Motor neuron (in vitro differentiated cells): ENCODE results near the gene CCNB1IP1. TPM values are rescaled to one million over a fixed set of nuclear protein-coding genes. Genes with fewer than 3 reads are reported as not detected.
A peak's percentile ranks its signal among the peaks of the same experiment; 100 is the strongest.
"Not testable (repeated sequence)": the region's sequence is repeated elsewhere in the genome, so short reads cannot be mapped to it uniquely, and the experiment has no call there.

Source experiments
- ATAC-seq, 8 experiments: fragments of 200-7000 bp; cut with Tn5 transposase; replicated peaks in 6 of 8; 2 replicates each; pipeline ENCODE4 v1.8.0; 2021; ENCODE audit warnings: mild to moderate bottlenecking in 8 of 8, moderate library complexity in 8 of 8
- H3K27ac ChIP-seq, 2 donors: fragments of 250-450 bp; sonication (Bioruptor Pico); 2 replicates each; pipeline ENCODE4 v1.9.0; 2021; ENCODE audit warnings: antibody characterized with exemption in 2 of 2, mild to moderate bottlenecking in 2 of 2, moderate library complexity in 1 of 2
- H3K4me1 ChIP-seq, 2 donors: fragments of 250-450 bp; sonication (Bioruptor Pico); replicated peaks in 1 of 2; 2 replicates each; pipeline ENCODE4 v1.6.1; 2021; ENCODE audit warnings: antibody characterized with exemption in 2 of 2, mild to moderate bottlenecking in 2 of 2, moderate library complexity in 1 of 2
- H3K4me3 ChIP-seq, 5 donors: fragments of 250-450 bp; sonication (Bioruptor Pico); 2 replicates each; pipeline ENCODE4 v1.9.0; 2021; ENCODE audit warnings: antibody characterized with exemption in 5 of 5, mild to moderate bottlenecking in 5 of 5, moderate library complexity in 4 of 5
- WGBS, 10 experiments: fragments of 450-650 bp; shearing (Covaris generic); methylation state at CpG; one replicate each; pipeline ENCODE4 v1.0.0; 2022; 5-methylcytosine and 5-hydroxymethylcytosine counted together
- in situ Hi-C, 9 experiments: fragments of 400-800 bp; cut with MboI; loops; one replicate each; pipeline ENCODE4 v1.15.0; 2021; ENCODE audit warnings: low sequenced_read_pairs in 9 of 9, low pct_unique_long_range_greater_than_20kb in 2 of 9; ENCODE audit not compliant: unreplicated experiment in 9 of 9
- total RNA-seq, 8 experiments: library from RNA; unstranded; fragments of 300-600 nt; gene quantifications; 2 replicates each; pipeline versions ENCODE4 v1.2.3 to v1.2.4, GENCODE V29; 2022

CCNB1IP1 gene
- total RNA-seq, 8 experiments from 2014 or later = 49.7 to 97.6 (median 71.6) TPM

DNA sequence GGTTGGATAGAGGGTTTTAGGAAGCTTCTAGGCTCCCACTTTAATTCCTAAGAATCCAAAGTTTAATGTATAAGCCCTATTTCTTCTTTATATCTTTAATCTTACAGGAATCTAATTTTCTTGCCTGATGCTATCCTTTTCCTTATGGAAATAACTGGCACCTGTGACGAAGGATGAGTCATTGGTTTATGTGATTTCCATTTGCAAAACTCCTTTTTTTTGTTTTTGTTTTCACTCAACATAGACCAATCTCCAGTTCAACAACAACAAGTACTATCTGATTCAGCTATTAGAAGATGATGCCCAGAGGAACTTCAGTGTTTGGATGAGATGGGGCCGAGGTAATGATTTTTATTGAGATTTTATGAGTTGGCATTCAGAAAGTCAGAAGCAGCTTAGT is 17.2 kb upstream of the CCNB1IP1 start:
- Histone ChIP-seq H3K4me3 (no peak overlapping the region), H3K4me1 (no peaks in the 10 kb centered on the region), H3K27ac (no peak overlapping the region)
- 0 to 100% (median 92%) methylated on average over 1 to 2 of the region's 2 CpGs; no CpG with 5 or more reads in 1 of the 10 experiments for WGBS, 10 experiments
- in situ Hi-C loops = no loop called here
- ATAC-seq = peak in 2 of 8 experiments; percentile 74 to 84

DNA sequence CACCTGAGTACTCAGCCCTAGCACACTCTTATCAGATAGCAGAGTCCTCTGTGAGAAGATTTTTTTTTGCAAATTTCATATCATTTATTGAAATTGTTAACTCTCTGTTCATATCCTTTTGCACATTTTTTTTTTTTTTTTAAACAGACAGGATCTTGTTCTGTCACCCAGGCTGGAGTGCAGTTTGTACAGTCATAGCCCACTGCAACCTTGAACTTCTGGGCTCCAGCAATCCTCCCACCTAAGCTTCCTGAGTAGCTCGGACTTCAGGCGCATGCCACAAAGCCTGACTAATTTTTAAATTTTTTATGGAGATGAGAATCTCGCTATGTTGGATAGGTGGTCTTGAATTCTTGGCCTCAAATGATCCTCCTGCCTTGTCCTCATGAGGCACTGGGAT is 14.7 kb upstream of the CCNB1IP1 start:
- in situ Hi-C loops = loop anchor here in 5 of 9 experiments (25.0 kb wide), 3 partner anchors 115 to 340 kb away; partner anchors contain the start of genes ANG (in 2 of the 5), APEX1 (in 2 of the 5), OSGEP (in 2 of the 5) and PIP4P1 (in 2 of the 5)
- Histone ChIP-seq H3K27ac (no peak overlapping the region), H3K4me3 (no peak overlapping the region), H3K4me1 (peaks cover 4% of the 10 kb centered on the region in 2 donors)
- 82 to 100% (median 95%) methylated on average over 2 to 3 of the region's 3 CpGs; no CpG with 5 or more reads in 2 of the 10 experiments for WGBS, 10 experiments
- ATAC-seq = no peak

DNA sequence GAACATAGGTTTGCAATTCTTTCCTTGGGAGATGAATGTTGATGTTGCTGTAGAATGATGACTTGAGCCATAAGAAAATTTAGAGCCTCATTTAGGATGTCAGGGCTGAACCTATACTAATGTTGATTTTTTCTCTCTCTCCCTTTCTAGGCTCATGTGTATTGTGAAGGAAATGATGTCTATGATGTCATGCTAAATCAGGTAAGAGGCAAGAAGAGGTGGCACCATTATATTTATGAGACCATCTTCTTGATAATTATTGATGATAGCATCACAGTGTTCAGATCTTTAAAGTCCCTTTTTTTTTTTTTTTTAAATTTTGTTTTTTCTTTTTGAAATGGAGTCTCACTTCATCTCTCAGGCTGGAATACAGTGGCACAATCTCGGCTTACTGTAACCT is 13.6 kb upstream of the CCNB1IP1 start:
- Histone ChIP-seq H3K4me1 (peaks cover 4% of the 10 kb centered on the region in 2 donors), H3K27ac (no peak overlapping the region), H3K4me3 (no peak overlapping the region)
- in situ Hi-C loops = loop anchor here in 5 of 9 experiments (25.0 kb wide), 3 partner anchors 116 to 341 kb away; partner anchors contain the start of genes ANG (in 2 of the 5), APEX1 (in 2 of the 5), OSGEP (in 2 of the 5) and PIP4P1 (in 2 of the 5)
- WGBS, 10 experiments = 86 to 100% (median 100%) methylated on average over 1 of the region's 1 CpG; no CpG with 5 or more reads in 2 of the 10 experiments
- ATAC-seq = no peak

DNA sequence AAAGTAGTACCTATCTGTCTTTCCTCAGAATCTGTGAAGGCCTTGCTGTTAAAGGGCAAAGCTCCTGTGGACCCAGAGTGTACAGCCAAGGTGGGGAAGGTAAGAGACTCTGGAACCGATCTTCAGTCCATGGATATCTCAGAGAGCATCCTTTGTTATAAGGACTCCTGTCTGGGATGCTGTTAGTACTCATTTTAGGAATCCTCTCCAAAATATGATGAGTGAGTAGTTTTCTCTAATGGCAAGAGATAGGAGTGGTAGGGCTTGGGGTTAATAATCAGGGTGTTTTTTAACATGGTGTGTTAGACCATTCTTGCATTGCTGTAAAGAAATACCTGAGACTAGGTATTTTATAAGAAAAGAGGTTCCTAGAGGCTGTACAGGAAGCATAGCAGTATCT is 12.3 kb upstream of the CCNB1IP1 start:
- no peak overlapping the region for H3K27ac ChIP-seq
- in situ Hi-C loops = loop anchor here in 5 of 9 experiments (25.0 kb wide), 3 partner anchors 117 to 342 kb away; partner anchors contain the start of genes ANG (in 2 of the 5), APEX1 (in 2 of the 5), OSGEP (in 2 of the 5) and PIP4P1 (in 2 of the 5)
- H3K4me1 ChIP-seq = peaks cover 4% of the 10 kb centered on the region in 2 donors
- H3K4me3 ChIP-seq = no peak overlapping the region
- WGBS, 10 experiments = 100% methylated on average over 1 of the region's 1 CpG; no CpG with 5 or more reads in 7 of the 10 experiments
- ATAC-seq = no peak

DNA sequence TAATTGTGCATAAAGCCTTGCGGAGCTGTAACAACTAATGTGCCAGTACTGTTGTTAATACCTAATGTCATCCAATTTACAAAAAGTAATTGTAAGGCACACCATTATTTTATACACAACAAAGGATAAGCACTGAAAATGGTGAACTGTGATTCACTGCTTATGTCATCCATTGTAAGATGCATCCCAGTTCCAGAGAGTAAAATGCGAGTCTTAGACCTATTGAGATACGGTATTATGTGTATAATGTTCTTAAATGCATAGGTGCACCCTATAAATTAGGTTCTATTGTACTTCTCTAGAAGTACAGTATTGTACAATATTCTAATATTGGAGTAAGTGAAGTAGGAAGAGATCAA is 10.8 kb upstream of the CCNB1IP1 start:
- H3K27ac ChIP-seq = peak overlapping the region; percentile 79 to 80
- in situ Hi-C loops = loop anchor here in 5 of 9 experiments (25.0 kb wide), 3 partner anchors 118 to 343 kb away; partner anchors contain the start of genes ANG (in 2 of the 5), APEX1 (in 2 of the 5), OSGEP (in 2 of the 5) and PIP4P1 (in 2 of the 5)
- H3K4me3 ChIP-seq = peak overlapping the region; percentile 64 to 81 (median 68)
- H3K4me1 ChIP-seq = peaks cover 4% of the 10 kb centered on the region in 2 donors
- no peak for ATAC-seq
- 0 to 13% (median 0%) methylated on average over 1 to 3 of the region's 3 CpGs; no CpG with 5 or more reads in 3 of the 10 experiments for WGBS, 10 experiments

DNA sequence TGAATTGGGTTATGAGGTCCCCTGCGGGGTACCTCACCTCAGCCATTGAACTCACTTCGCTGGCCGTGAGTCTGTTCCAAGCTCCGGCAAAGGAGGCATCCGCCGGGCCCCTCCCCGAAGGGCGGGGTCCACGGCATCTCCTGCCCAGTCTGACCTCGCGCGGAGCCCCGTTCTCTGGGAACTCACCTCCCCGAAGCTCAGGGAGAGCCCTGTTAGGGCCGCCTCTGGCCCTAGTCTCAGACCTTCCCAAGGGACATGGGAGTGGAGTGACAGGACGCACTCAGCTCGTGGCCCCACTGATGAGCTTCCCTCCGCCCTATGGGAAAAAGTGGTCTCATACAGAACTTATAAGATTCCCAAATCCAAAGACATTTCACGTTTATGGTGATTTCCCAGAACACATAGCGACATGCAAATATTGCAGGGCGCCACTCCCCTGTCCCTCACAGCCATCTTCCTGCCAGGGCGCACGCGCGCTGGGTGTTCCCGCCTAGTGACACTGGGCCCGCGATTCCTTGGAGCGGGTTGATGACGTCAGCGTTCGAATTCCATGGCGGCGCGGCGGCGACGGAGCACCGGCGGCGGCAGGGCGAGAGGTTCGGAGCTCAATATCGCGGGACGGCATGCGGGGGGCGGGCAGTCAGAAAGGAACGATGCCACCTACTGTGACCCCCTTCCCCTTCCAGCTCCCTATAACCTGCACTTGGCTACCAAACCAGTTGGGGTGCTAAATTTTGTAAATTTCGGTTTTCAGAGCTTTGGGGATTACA is 10.2 kb upstream of the CCNB1IP1 start, which contains the start of gene PARP2:
PARP2 (plus strand) TSS at position 544 of the 770 bp plus-strand sequence; CDS start at position 551, 7 bp downstream.
- Histone ChIP-seq H3K27ac (peak within 1 kb of the TSS; percentile 79 to 81), H3K4me3 (peak within 1 kb of the TSS; percentile 64 to 81 (median 68)), H3K4me1 (peaks cover 4% of the 10 kb centered on the region in 2 donors)
- in situ Hi-C loops = loop anchor here in 5 of 9 experiments (25.0 kb wide), 3 partner anchors 119 to 344 kb away; partner anchors contain the start of genes ANG (in 2 of the 5), APEX1 (in 2 of the 5), OSGEP (in 2 of the 5) and PIP4P1 (in 2 of the 5)
- 0 to 3% (median 0%) methylated on average over 2 to 18 of the region's 50 CpGs; no CpG with 5 or more reads in 1 of the 10 experiments for WGBS, 10 experiments
- peak; percentile 90 to 97 (median 96) for ATAC-seq

DNA sequence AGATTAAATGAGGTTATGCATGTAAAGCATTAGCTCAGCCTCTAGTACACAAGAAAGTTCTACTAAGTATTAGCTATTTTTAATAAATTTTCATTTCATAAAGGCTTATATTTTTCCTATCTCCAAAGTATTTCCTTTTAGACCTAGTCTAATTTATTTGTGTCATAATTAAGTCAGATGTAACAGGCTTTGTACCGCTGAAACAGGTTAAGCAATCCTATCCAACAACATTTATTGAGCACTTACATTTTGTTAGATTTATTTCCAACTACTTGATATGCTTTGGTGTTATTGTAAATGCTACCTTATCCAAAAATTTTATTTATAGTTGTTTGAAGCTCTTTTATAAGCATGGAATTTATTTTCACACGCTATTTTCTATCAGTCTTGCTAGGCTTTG is 8.6 kb upstream of the CCNB1IP1 start:
- H3K4me3 ChIP-seq = peak overlapping the region; percentile 55 to 81 (median 64)
- WGBS, 10 experiments = 14 to 78% (median 49%) methylated on average over 1 to 2 of the region's 2 CpGs; no CpG with 5 or more reads in 1 of the 10 experiments
- H3K27ac ChIP-seq = peak overlapping the region in 1 of 2 donors; percentile 81
- in situ Hi-C loops = loop anchor here in 5 of 9 experiments (25.0 kb wide), 3 partner anchors 121 to 346 kb away; partner anchors contain the start of genes ANG (in 2 of the 5), APEX1 (in 2 of the 5), OSGEP (in 2 of the 5) and PIP4P1 (in 2 of the 5)
- H3K4me1 ChIP-seq = peaks cover 4% of the 10 kb centered on the region in 2 donors
- ATAC-seq = no peak

DNA sequence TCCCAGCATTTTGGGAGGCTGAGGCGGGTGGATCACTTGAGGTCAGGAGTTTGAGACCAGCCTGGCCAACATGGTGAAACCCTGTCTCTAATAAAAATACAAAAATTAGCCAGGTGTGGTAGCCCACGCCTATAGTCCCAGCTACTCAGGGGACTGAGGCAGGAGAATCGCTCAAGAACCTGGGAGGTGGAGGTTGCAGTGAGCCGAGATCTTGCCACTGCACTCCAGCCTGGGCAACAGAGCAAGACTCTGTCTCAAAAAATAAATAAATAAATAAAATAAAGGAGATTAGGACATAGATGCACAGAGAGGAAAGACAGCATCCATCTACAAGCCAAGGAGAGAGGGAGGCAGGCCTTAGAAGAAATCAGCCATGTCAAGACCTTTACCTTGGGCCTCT is 8.0 kb upstream of the CCNB1IP1 start:
- WGBS, 10 experiments = 93 to 100% (median 98%) methylated on average over 1 to 3 of the region's 4 CpGs; no CpG with 5 or more reads in 6 of the 10 experiments
- in situ Hi-C loops = loop anchor here in 5 of 9 experiments (25.0 kb wide), 3 partner anchors 121 to 346 kb away; partner anchors contain the start of genes ANG (in 2 of the 5), APEX1 (in 2 of the 5), OSGEP (in 2 of the 5) and PIP4P1 (in 2 of the 5)

DNA sequence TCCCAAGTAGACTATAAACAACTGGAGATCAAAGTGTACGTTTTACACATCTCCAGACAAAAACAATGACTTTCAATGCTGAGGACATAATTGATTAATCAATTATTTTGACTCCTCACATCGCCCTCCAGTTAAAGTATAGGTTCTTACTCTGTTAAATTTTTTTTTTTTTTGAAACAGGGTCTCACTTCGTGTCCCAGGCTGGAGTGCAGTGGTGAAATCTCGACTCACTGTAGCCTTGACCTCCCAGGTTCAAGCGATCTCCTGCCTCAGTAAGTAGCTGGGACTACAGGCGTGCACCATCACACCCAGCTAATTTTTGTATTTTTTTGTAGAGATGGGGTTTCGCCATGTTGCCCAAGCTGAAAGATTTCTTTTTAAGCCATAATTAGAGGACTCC is 938 bp upstream of the CCNB1IP1 start:
- in situ Hi-C loops = loop anchor here in 5 of 9 experiments (25.0 kb wide), 3 partner anchors 128 to 353 kb away; partner anchors contain the start of genes ANG (in 2 of the 5), APEX1 (in 2 of the 5), OSGEP (in 2 of the 5) and PIP4P1 (in 2 of the 5)
- 36 to 100% (median 69%) methylated on average over 1 to 5 of the region's 7 CpGs; no CpG with 5 or more reads in 1 of the 10 experiments for WGBS, 10 experiments
- H3K27ac ChIP-seq = no peak overlapping the region
- no peak overlapping the region for H3K4me3 ChIP-seq
- no peak for ATAC-seq
- peaks cover 0 to 3% of the 10 kb centered on the region in 2 donors for H3K4me1 ChIP-seq

More for the DNA sequence above, 8.0 kb upstream of the CCNB1IP1 start:
- not testable (repeated sequence) for H3K4me1 ChIP-seq, H3K4me3 ChIP-seq, ATAC-seq, H3K27ac ChIP-seq

DNA sequence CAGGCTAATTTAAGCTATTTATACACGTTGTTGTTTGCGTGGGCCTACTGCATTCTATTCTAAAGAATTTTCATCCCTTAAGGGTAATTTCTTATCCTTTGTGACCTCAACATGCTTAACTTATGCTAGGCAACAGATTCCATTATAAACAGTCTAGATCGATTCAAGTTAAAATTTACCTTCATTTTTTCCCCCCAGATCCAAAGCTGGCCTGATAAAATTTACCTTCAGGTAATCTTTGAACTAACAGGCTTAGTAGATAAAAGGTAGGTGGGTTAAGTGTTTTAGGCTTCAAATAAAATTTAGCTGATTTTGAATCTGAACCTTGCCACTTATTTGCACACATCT is 389 bp upstream of the CCNB1IP1 start:
- 0 to 40% (median 16%) methylated on average over 1 to 3 of the region's 3 CpGs; no CpG with 5 or more reads in 1 of the 10 experiments for WGBS, 10 experiments

DNA sequence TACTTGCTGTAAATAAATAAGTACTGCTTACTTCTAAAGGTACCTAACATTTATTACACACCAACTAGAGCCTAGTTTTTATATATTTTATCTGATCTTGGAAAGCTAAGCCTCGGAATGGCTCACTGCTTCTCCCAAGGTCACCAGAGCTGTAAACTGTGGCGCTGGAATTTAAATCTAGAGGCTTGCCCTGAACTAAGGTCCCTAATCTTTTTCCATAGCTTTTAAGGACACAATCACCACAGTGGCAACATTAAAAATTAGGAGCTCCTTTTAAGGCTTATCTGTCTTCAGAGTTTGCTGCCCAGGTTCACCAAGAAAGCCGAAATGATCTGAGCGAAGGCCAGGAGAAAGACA is 670 bp downstream of the CCNB1IP1 start:
- H3K4me3 ChIP-seq = peak overlapping the region; percentile 39 to 78 (median 54)
- in situ Hi-C loops = loop anchor here in 5 of 9 experiments (25.0 kb wide), 3 partner anchors 130 to 355 kb away; partner anchors contain the start of genes ANG (in 2 of the 5), APEX1 (in 2 of the 5), OSGEP (in 2 of the 5) and PIP4P1 (in 2 of the 5)

More for the DNA sequence above, 389 bp upstream of the CCNB1IP1 start:
- peak in 3 of 8 experiments; percentile 1 to 10 (median 5) for ATAC-seq
- Histone ChIP-seq H3K4me3 (peak overlapping the region; percentile 39 to 78 (median 54)), H3K27ac (no peak overlapping the region), H3K4me1 (peaks cover 0 to 3% of the 10 kb centered on the region in 2 donors)
- in situ Hi-C loops = loop anchor here in 5 of 9 experiments (25.0 kb wide), 3 partner anchors 129 to 354 kb away; partner anchors contain the start of genes ANG (in 2 of the 5), APEX1 (in 2 of the 5), OSGEP (in 2 of the 5) and PIP4P1 (in 2 of the 5)

More for the DNA sequence above, 670 bp downstream of the CCNB1IP1 start:
- H3K27ac ChIP-seq = peak overlapping the region; percentile 37 to 67
- H3K4me1 ChIP-seq = peaks cover 0 to 6% of the 10 kb centered on the region in 2 donors
- 0 to 11% (median 0%) methylated on average over 2 to 4 of the region's 4 CpGs; no CpG with 5 or more reads in 2 of the 10 experiments for WGBS, 10 experiments
- ATAC-seq = peak in 7 of 8 experiments; percentile 5 to 24 (median 15)
